Measurements from ENCODE around the gene MALAT1. TPM values are rescaled to one million over a fixed set of nuclear protein-coding genes. Genes with fewer than 3 reads are reported as not detected.

MALAT1 gene
- total RNA-seq, 1 experiment from 2014 or later, result 6,000 TPM

DNA sequence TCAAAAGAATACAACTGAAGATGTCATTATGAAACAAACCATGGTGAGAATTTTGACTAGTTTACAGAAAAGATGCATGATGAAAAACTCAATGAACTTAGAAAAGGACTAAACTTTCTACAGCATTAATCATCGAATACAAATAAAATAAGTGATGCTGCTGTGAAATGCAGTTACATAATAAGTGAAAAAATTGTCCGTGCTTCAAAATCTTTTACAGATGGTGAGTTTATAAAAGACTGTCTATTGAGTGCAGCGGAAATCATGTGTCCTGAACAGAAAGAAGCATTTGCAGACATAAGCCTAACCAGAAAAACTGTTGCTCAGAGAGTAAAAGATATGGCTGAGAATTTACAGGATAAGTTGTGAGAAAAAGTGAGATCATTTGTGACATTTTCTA is 42.4 kb upstream of the MALAT1 start:
- Histone ChIP-seq H4K20me1 (ENCODE audit: insufficient read depth) (no peaks in the 10 kb centered on the region), H2AFZ (ENCODE audit: low read depth, low read length, poor library complexity, severe bottlenecking) (no peak overlapping the region), H3K9ac (ENCODE audit: low read length) (peak overlapping the region; percentile 31), H3K27me3 (ENCODE audit: insufficient read depth, low read length) (no peaks in the 10 kb centered on the region), H3K79me2 (ENCODE audit: insufficient read depth, low read length) (peaks cover 14% of the 10 kb centered on the region), H3K27ac (ENCODE audit: low read depth, low read length) (peak overlapping the region; percentile 79; the same call in 1 of the 2 replicates), H3K4me2 (ENCODE audit: low read length) (peak overlapping the region; percentile 97), H3K36me3 (ENCODE audit: control insufficient read depth in 1 of 2, insufficient read depth in 2 of 2, low read length in 2 of 2) (no peaks in the 10 kb centered on the region), H3K4me3 (replicated peaks in 1 of 2; ENCODE audit: low read depth in 1 of 2, low read length in 2 of 2) (peak overlapping the region in 1 of 2 experiments; percentile 73; a peak in 1 of 4 replicates), H3K9me3 (ENCODE audit: control insufficient read depth in 1 of 2, insufficient read depth in 1 of 2, low read depth in 1 of 2, low read length in 2 of 2) (no peaks in the 10 kb centered on the region), H3K9me2 (ENCODE audit: insufficient read depth) (no peaks in the 10 kb centered on the region), H3K4me1 (ENCODE audit: control insufficient read depth in 1 of 2, insufficient read depth in 2 of 2, low read length in 2 of 2) (peaks cover 40 to 51% of the 10 kb centered on the region in 2 experiments)
- TF ChIP-seq EZH2phosphoT487 (IDR thresholded peaks at IDR 0.05; ENCODE audit: borderline replicate concordance), result no peak
- no peak for TF ChIP-seq SRF (IDR thresholded peaks at IDR 0.05; ENCODE audit: low read depth)
- TF ChIP-seq, protein P1, sequence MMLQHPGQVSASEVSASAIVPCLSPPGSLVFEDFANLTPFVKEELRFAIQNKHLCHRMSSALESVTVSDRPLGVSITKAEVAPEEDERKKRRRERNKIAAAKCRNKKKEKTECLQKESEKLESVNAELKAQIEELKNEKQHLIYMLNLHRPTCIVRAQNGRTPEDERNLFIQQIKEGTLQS (IDR thresholded peaks at IDR 0.05), result no peak
- TF ChIP-seq CBX3 (IDR thresholded peaks at IDR 0.05; ENCODE audit: low read depth), result no peak
- no peak for TF ChIP-seq EGR1 (IDR thresholded peaks at IDR 0.05; ENCODE audit: low read depth)
- TF ChIP-seq SIN3A (IDR thresholded peaks at IDR 0.05; ENCODE audit: low read depth), result no peak
- TF ChIP-seq, protein P2, sequence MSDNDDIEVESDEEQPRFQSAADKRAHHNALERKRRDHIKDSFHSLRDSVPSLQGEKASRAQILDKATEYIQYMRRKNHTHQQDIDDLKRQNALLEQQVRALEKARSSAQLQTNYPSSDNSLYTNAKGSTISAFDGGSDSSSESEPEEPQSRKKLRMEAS (IDR thresholded peaks at IDR 0.05), result no peak
- no peak for TF ChIP-seq POLR2AphosphoS5 (IDR thresholded peaks at IDR 0.05; ENCODE audit: low read depth, low read length)
- no peak for TF ChIP-seq ZFX (IDR thresholded peaks at IDR 0.05)
- TF ChIP-seq EZH2 (IDR thresholded peaks at IDR 0.05), result no peak
- no peak for TF ChIP-seq TCF7L2 (IDR thresholded peaks at IDR 0.05; ENCODE audit: borderline replicate concordance, extremely low read depth, insufficient read depth, insufficient read length)
- TF ChIP-seq RAD21 (IDR thresholded peaks at IDR 0.05; ENCODE audit: low read depth), result no peak
- ATAC-seq, result no peak
- ChIA-PET RAD21 (ENCODE audit: low non-redundant PET in 1 of 2, low total read pairs in 2 of 2, uncharacterized antibody in 2 of 2, unreplicated experiment in 2 of 2) (no interaction called here), POLR2A (interaction anchor here (0.6 to 4.3 kb wide), 10 partner anchors 16 to 123 kb away, joined by 3 to 33 read pairs (median 6); partner anchors contain the start of genes DPF2, MALAT1 and NEAT1), CTCF (no interaction called here)
- no TSS peak for BruUV-seq (replicated peaks)
- DNase-seq (ENCODE audit: low read depth, low spot score), result no peak
- intact Hi-C loops (cut with micrococcal nuclease), result no loop called here

Measured in HCT116 (cell line).